Measurements from ENCODE around the gene TNKS1BP1. TPM values are rescaled to one million over a fixed set of nuclear protein-coding genes. Genes with fewer than 3 reads are reported as not detected.

TNKS1BP1 gene
- total RNA-seq, 1 experiment from 2014 or later, result 94.6 TPM

- ATAC-seq, result no peak
Measured at GRCh38 chr11:57335023-57335342, 10.2 kb upstream of the TNKS1BP1 start.

GRCh38 chr11:57332694-57333440 is 8.1 kb upstream of the TNKS1BP1 start:
- ChIA-PET POLR2A (no interaction called here), CTCF (interaction anchor here (0.6 kb wide), 1 partner anchor 10 kb away, joined by 5 read pairs; no protein-coding TSS in a partner anchor)
- intact Hi-C loops (cut with micrococcal nuclease; ENCODE audit: unreplicated experiment), result no loop called here
- ATAC-seq, result no peak
- no peaks in the 10 kb centered on the region for H3K9me3 ChIP-seq (ENCODE audit: control insufficient read depth, insufficient read depth, low read depth, low read length)
- TSS peak; percentile 78 for BruUV-seq (replicated peaks)
- peaks cover 14% of the 10 kb centered on the region; the same call in 1 of the 2 replicates for H3K36me3 ChIP-seq (ENCODE audit: control insufficient read depth, insufficient read depth, low read length)
- in situ Hi-C loops (cut with HindIII; ENCODE audit: low pct_unique_long_range_greater_than_20kb, low sequenced_read_pairs), result no loop called here
- DNase-seq (ENCODE audit: low read depth, low spot score), result no peak
- no peak overlapping the region for H3K4me3 ChIP-seq (ENCODE audit: low read depth in 2 of 2, low read length in 2 of 2)
- TF ChIP-seq SIN3A (IDR thresholded peaks at IDR 0.05; ENCODE audit: borderline replicate concordance, insufficient read depth, low read depth, low read length) (no peak), TCF7L2 (IDR thresholded peaks at IDR 0.05; ENCODE audit: low read depth, low read length) (no peak), POLR2AphosphoS5 (IDR thresholded peaks at IDR 0.05; ENCODE audit: low read depth, low read length) (no peak), CTCF (IDR thresholded peaks at IDR 0.05) (no peak), REST (IDR thresholded peaks at IDR 0.05; ENCODE audit: insufficient read depth in 1 of 2, low read depth in 2 of 2, low read length in 1 of 2) (no peak)
- H3K27me3 ChIP-seq (ENCODE audit: control insufficient read depth, insufficient read depth, low read length), result no peaks in the 10 kb centered on the region
- peaks cover 22% of the 10 kb centered on the region for H3K4me1 ChIP-seq (ENCODE audit: control insufficient read depth, insufficient read depth, low read length)
- no peak overlapping the region for H3K27ac ChIP-seq (ENCODE audit: low read length)

More at GRCh38 chr11:57335023-57335342, 10.2 kb upstream of the TNKS1BP1 start:
- intact Hi-C loops (cut with micrococcal nuclease; ENCODE audit: unreplicated experiment), result no loop called here
- Histone ChIP-seq H3K27me3 (ENCODE audit: control insufficient read depth, insufficient read depth, low read length) (no peaks in the 10 kb centered on the region), H3K36me3 (ENCODE audit: control insufficient read depth, insufficient read depth, low read length) (peaks cover 12% of the 10 kb centered on the region; the same call in 1 of the 2 replicates), H3K4me3 (ENCODE audit: low read depth in 2 of 2, low read length in 2 of 2) (peak overlapping the region; percentile 85 to 87), H3K9me3 (ENCODE audit: control insufficient read depth, insufficient read depth, low read depth, low read length) (no peaks in the 10 kb centered on the region), H3K27ac (ENCODE audit: low read length) (peak overlapping the region; percentile 87), H3K4me1 (ENCODE audit: control insufficient read depth, insufficient read depth, low read length) (peaks cover 22% of the 10 kb centered on the region)
- no peak for DNase-seq (ENCODE audit: low read depth, low spot score)
- BruUV-seq (replicated peaks), result no TSS peak
- CTCF ChIA-PET, result no interaction called here
- in situ Hi-C loops (cut with HindIII; ENCODE audit: low pct_unique_long_range_greater_than_20kb, low sequenced_read_pairs), result no loop called here
- POLR2A ChIA-PET, result interaction anchor here (1.0 to 1.2 kb wide), 2 partner anchors 9 to 20 kb away, joined by 3 read pairs; no protein-coding TSS in a partner anchor
- TF ChIP-seq REST (IDR thresholded peaks at IDR 0.05; ENCODE audit: insufficient read depth in 1 of 2, low read depth in 2 of 2, low read length in 1 of 2) (no peak), TCF7L2 (IDR thresholded peaks at IDR 0.05; ENCODE audit: low read depth, low read length) (no peak), CTCF (IDR thresholded peaks at IDR 0.05) (no peak), POLR2AphosphoS5 (IDR thresholded peaks at IDR 0.05; ENCODE audit: low read depth, low read length) (no peak), SIN3A (IDR thresholded peaks at IDR 0.05; ENCODE audit: borderline replicate concordance, insufficient read depth, low read depth, low read length) (no peak)
